ENCODE results near the gene VPS16. TPM values are rescaled to one million over a fixed set of nuclear protein-coding genes. Genes with fewer than 3 reads are reported as not detected.

Gene VPS16
- total and polyA plus RNA-seq, 2 donors (not counting 1 experiment from before 2014, with no cell fraction given) = 63.0 to 68.2 TPM

DNA sequence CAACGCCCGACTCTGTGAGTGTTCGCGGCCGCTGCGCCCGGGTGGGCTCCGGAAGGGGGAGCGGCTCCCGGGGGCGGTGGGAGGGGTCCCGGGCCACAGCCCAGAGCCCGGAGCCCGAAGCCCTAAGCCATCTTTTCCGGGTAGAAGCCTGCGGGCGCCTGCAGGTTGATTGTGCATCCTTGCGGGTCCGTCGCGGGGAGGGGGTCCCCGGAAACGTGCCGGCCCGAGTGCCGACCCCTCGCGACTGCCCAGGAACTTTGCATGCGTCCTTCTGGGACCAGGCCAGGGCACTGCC, 33.1 kb downstream of the VPS16 start:
- ChIA-PET POLR2A (interaction anchor here (0.5 to 1.6 kb wide), 3 partner anchors 22 to 403 kb away, joined by 3 to 7 read pairs (median 4); partner anchors contain the start of genes PCED1A, SNRPB and VPS16), CTCF (no interaction called here)
- Mint-ChIP-seq H3K9me3 (ENCODE audit: insufficient read depth) (no peaks in the 10 kb centered on the region), H3K4me3 (peak overlapping the region; percentile 92), H3K27me3 (peaks cover 8% of the 10 kb centered on the region), H3K27ac (peak overlapping the region; percentile 84), H3K4me1 (peaks cover 36% of the 10 kb centered on the region)
- H3K36me3 ChIP-seq (replicated peaks in 1 of 2; ENCODE audit: control extremely low read depth in 1 of 2, control insufficient read depth in 1 of 2, extremely low read depth in 1 of 2, insufficient read depth in 2 of 2, low read length in 1 of 2) = no peaks in the 10 kb centered on the region
- peaks cover 0 to 11% (median 0%) of the 10 kb centered on the region in 4 experiments for H3K27me3 ChIP-seq (replicated peaks in 1 of 4; ENCODE audit: control extremely low read depth in 1 of 4, control insufficient read depth in 3 of 4, insufficient read depth in 4 of 4, low read length in 3 of 4)
- peaks cover 20% of the 10 kb centered on the region for H4K20me1 ChIP-seq (ENCODE audit: control insufficient read depth, insufficient read depth, low read length, poor library complexity, severe bottlenecking)
- H3K9me3 ChIP-seq (ENCODE audit: control extremely low read depth in 1 of 3, control insufficient read depth in 2 of 3, insufficient read depth in 1 of 3, low read length in 2 of 3) = no peaks in the 10 kb centered on the region
- H3K4me3 ChIP-seq (ENCODE audit: control extremely low read depth in 1 of 5, extremely low read depth in 1 of 5, insufficient read depth in 1 of 5, low read depth in 2 of 5, low read length in 4 of 5) = peak overlapping the region; percentile 77 to 85 (median 79)
- WGBS (ENCODE audit: insufficient coverage) = 0% methylated on average over 29 of the region's 29 CpGs
- H3K4me1 ChIP-seq (ENCODE audit: control insufficient read depth in 2 of 2, insufficient read depth in 2 of 2, low read length in 2 of 2) = peaks cover 27 to 31% of the 10 kb centered on the region in 2 donors
- H3K4me2 ChIP-seq (replicated peaks; ENCODE audit: low read depth, low read length, poor library complexity, severe bottlenecking) = peak overlapping the region; percentile 88
- H3K27ac ChIP-seq (ENCODE audit: low read length in 2 of 2) = peak overlapping the region; percentile 0 to 32
- H3K79me2 ChIP-seq (ENCODE audit: control insufficient read depth, insufficient read depth, low read length) = peaks cover 51% of the 10 kb centered on the region
- intact Hi-C loops (cut with micrococcal nuclease) = loop anchor here (1.0 to 10.0 kb wide), 6 partner anchors 33 to 1546 kb away; partner anchors contain the start of genes GNRH2, MRPS26, PCED1A and SDCBP2
- ATAC-seq (ENCODE audit: low read depth) = peak; percentile 56
- DNase-seq = no peak
- H2AFZ ChIP-seq (ENCODE audit: insufficient read depth, low read depth, low read length, poor library complexity, severe bottlenecking) = peak overlapping the region; percentile 86
- TF ChIP-seq, protein P1, sequence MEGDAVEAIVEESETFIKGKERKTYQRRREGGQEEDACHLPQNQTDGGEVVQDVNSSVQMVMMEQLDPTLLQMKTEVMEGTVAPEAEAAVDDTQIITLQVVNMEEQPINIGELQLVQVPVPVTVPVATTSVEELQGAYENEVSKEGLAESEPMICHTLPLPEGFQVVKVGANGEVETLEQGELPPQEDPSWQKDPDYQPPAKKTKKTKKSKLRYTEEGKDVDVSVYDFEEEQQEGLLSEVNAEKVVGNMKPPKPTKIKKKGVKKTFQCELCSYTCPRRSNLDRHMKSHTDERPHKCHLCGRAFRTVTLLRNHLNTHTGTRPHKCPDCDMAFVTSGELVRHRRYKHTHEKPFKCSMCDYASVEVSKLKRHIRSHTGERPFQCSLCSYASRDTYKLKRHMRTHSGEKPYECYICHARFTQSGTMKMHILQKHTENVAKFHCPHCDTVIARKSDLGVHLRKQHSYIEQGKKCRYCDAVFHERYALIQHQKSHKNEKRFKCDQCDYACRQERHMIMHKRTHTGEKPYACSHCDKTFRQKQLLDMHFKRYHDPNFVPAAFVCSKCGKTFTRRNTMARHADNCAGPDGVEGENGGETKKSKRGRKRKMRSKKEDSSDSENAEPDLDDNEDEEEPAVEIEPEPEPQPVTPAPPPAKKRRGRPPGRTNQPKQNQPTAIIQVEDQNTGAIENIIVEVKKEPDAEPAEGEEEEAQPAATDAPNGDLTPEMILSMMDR (IDR thresholded peaks at IDR 0.05) = no peak
- no peak for TF ChIP-seq EZH2 (IDR thresholded peaks at IDR 0.05; ENCODE audit: borderline replicate concordance, insufficient read depth, low read depth, low read length, poor library complexity, severe bottlenecking)
- peak overlapping the region; percentile 76 for H3K9ac ChIP-seq (ENCODE audit: low read length)

DNA sequence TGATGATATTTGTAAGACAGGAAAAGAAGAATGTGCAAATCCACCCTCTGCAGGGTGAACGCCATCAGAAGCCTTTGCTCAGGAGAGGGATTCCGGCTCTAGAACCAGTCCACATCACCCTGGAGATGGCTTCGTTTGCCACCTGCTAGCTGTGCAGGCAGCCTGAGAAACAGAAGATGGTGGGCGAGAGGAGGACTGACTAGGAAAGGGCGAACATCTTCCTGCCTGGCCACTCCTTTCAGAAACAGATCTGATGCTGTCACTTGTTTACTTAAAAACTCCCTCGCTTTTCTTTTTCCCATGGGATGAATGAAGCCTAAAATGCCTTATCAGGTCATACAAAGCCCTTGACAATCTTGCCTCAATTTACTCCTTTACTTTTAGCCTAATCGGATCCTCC, 33.9 kb downstream of the VPS16 start:
- ChIA-PET CTCF (no interaction called here), POLR2A (no interaction called here)
- Histone ChIP-seq H3K27me3 (replicated peaks in 1 of 4; ENCODE audit: control extremely low read depth in 1 of 4, control insufficient read depth in 3 of 4, insufficient read depth in 4 of 4, low read length in 3 of 4) (peaks cover 0 to 11% (median 0%) of the 10 kb centered on the region in 4 experiments), H3K27ac (ENCODE audit: low read length in 2 of 2) (no peak overlapping the region), H3K9me3 (ENCODE audit: control extremely low read depth in 1 of 3, control insufficient read depth in 2 of 3, insufficient read depth in 1 of 3, low read length in 2 of 3) (no peaks in the 10 kb centered on the region), H3K4me2 (replicated peaks; ENCODE audit: low read depth, low read length, poor library complexity, severe bottlenecking) (peak overlapping the region; percentile 88), H3K4me3 (ENCODE audit: control extremely low read depth in 1 of 5, extremely low read depth in 1 of 5, insufficient read depth in 1 of 5, low read depth in 2 of 5, low read length in 4 of 5) (peak overlapping the region; percentile 77 to 85 (median 79)), H3K9ac (ENCODE audit: low read length) (peak overlapping the region; percentile 76), H3K4me1 (ENCODE audit: control insufficient read depth in 2 of 2, insufficient read depth in 2 of 2, low read length in 2 of 2) (peaks cover 27 to 31% of the 10 kb centered on the region in 2 donors), H3K79me2 (ENCODE audit: control insufficient read depth, insufficient read depth, low read length) (peaks cover 59% of the 10 kb centered on the region), H3K36me3 (replicated peaks in 1 of 2; ENCODE audit: control extremely low read depth in 1 of 2, control insufficient read depth in 1 of 2, extremely low read depth in 1 of 2, insufficient read depth in 2 of 2, low read length in 1 of 2) (no peaks in the 10 kb centered on the region), H2AFZ (ENCODE audit: insufficient read depth, low read depth, low read length, poor library complexity, severe bottlenecking) (no peak overlapping the region), H4K20me1 (ENCODE audit: control insufficient read depth, insufficient read depth, low read length, poor library complexity, severe bottlenecking) (peaks cover 27% of the 10 kb centered on the region)
- Mint-ChIP-seq H3K27ac (peak overlapping the region; percentile 32), H3K4me3 (peak overlapping the region; percentile 92), H3K4me1 (peaks cover 42% of the 10 kb centered on the region), H3K27me3 (peaks cover 8% of the 10 kb centered on the region), H3K9me3 (ENCODE audit: insufficient read depth) (no peaks in the 10 kb centered on the region)
- WGBS (ENCODE audit: insufficient coverage) = 23% methylated on average over 4 of the region's 7 CpGs
- DNase-seq (peak; percentile 19), ATAC-seq (ENCODE audit: low read depth) (no peak)
- intact Hi-C loops (cut with micrococcal nuclease) = loop anchor here (5.0 to 10.0 kb wide), 3 partner anchors 110 to 1547 kb away; partner anchors contain the start of genes GNRH2, MRPS26 and SDCBP2
- no peak for TF ChIP-seq EZH2 (IDR thresholded peaks at IDR 0.05; ENCODE audit: borderline replicate concordance, insufficient read depth, low read depth, low read length, poor library complexity, severe bottlenecking)
- TF ChIP-seq, protein P1 (IDR thresholded peaks at IDR 0.05) = no peak
